ENCODE data around the gene THRA.

Gene THRA

GRCh38 chr17:40071313-40072039, 8.7 kb downstream of the THRA start:
- TF ChIP-seq ZFX (IDR thresholded peaks at IDR 0.05): no peak
- TF ChIP-seq CTCF (conservative IDR thresholded peaks at IDR 0.05): no peak
- peak overlapping the region; percentile 75 for H3K27ac ChIP-seq

GRCh38 chr17:40072040-40072734, 9.4 kb downstream of the THRA start:
- H3K27ac ChIP-seq: peak overlapping the region; percentile 75
- no peak for TF ChIP-seq CTCF (conservative IDR thresholded peaks at IDR 0.05)
- no peak for TF ChIP-seq ZFX (IDR thresholded peaks at IDR 0.05)

GRCh38 chr17:40072735-40073346, 10.1 kb downstream of the THRA start:
- H3K27ac ChIP-seq: peak overlapping the region; percentile 75

GRCh38 chr17:40073454-40074174, 10.8 kb downstream of the THRA start:
- TF ChIP-seq CTCF (conservative IDR thresholded peaks at IDR 0.05) (no peak), ZFX (IDR thresholded peaks at IDR 0.05) (no peak)
- H3K27ac ChIP-seq: peak overlapping the region; percentile 75

More at GRCh38 chr17:40072735-40073346, 10.1 kb downstream of the THRA start:
- TF ChIP-seq CTCF (conservative IDR thresholded peaks at IDR 0.05): no peak

- no peak for TF ChIP-seq ZFX (IDR thresholded peaks at IDR 0.05)
- no peak for TF ChIP-seq CTCF (conservative IDR thresholded peaks at IDR 0.05)
- peak overlapping the region; percentile 75 for H3K27ac ChIP-seq
Observed at GRCh38 chr17:40074175-40074512, 11.4 kb downstream of the THRA start.

- H3K27ac ChIP-seq: peak overlapping the region; percentile 75
Observed at GRCh38 chr17:40074871-40075200, 12.1 kb downstream of the THRA start.

More at GRCh38 chr17:40074871-40075200, 12.1 kb downstream of the THRA start:
- TF ChIP-seq ZFX (IDR thresholded peaks at IDR 0.05) (no peak), CTCF (conservative IDR thresholded peaks at IDR 0.05) (no peak)

Data from C4-2B (cell line).